Measurements from ENCODE around the gene EIF4B.

Gene EIF4B

DNA sequence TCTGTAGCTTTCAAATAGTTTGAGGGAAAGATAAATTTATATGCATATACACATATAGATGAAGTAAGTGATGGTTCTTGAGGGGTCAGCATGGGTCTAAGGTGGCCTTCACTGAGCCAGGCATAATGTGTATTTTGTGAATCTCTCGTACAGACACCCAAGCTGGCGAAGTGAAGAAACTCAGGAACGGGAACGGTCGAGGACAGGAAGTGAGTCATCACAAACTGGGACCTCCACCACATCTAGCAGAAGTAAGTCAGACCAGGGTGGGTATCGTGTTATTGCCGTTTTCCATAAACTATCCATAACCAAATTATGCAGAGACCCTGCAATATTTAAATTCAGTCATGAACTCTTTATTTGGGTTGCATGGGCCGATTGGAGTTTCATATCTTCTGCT lies 28.2 kb downstream of the EIF4B start:
- DNase-seq (ENCODE audit: insufficient read length, low spot score) (no peak), FAIRE-seq (no peak)
- TF ChIP-seq, protein P1, sequence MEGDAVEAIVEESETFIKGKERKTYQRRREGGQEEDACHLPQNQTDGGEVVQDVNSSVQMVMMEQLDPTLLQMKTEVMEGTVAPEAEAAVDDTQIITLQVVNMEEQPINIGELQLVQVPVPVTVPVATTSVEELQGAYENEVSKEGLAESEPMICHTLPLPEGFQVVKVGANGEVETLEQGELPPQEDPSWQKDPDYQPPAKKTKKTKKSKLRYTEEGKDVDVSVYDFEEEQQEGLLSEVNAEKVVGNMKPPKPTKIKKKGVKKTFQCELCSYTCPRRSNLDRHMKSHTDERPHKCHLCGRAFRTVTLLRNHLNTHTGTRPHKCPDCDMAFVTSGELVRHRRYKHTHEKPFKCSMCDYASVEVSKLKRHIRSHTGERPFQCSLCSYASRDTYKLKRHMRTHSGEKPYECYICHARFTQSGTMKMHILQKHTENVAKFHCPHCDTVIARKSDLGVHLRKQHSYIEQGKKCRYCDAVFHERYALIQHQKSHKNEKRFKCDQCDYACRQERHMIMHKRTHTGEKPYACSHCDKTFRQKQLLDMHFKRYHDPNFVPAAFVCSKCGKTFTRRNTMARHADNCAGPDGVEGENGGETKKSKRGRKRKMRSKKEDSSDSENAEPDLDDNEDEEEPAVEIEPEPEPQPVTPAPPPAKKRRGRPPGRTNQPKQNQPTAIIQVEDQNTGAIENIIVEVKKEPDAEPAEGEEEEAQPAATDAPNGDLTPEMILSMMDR (IDR thresholded peaks at IDR 0.05; ENCODE audit: insufficient read depth, missing control alignments): no peak

DNA sequence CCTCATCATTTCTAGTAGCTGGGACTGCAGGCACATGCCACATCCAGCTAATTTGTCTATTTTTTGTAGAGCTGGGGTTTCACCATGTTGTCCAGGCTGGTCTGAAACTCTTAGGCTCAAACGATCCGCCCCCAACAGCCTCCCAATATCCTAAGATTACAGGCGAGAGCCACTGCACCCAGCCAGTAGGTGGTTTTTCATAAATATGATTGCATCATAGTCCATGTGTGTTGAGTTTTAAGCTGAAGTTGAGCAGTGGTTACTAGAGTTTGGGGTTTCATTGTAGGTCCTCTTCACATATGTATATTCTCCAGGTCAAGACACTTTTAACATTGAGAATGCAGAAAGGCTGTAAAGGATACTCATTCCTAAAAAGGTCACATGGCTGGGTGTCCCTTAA lies 30.5 kb downstream of the EIF4B start:
- TF ChIP-seq, protein P1 (IDR thresholded peaks at IDR 0.05; ENCODE audit: insufficient read depth, missing control alignments): no peak
- no peak for DNase-seq (ENCODE audit: insufficient read length, low spot score)
- no peak for FAIRE-seq

DNA sequence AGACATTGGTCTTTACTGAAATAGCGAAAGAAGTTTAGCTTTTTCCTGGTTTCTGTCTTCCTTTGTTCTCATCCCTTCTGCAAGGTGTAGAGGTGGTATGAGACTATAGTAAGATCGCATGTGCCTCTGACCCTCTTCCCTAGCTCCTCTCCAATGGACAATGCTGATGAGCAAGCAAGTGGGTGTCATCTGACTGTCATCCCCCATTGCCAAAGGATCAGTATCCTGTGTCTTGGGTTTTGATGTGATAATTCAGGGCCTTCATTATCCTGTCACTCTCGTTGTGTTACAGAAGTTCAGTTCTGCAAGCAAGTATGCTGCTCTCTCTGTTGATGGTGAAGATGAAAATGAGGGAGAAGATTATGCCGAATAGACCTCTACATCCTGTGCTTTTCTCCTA lies 33.6 kb downstream of the EIF4B start:
- DNase-seq (ENCODE audit: insufficient read length, low spot score) (no peak), FAIRE-seq (no peak)

DNA sequence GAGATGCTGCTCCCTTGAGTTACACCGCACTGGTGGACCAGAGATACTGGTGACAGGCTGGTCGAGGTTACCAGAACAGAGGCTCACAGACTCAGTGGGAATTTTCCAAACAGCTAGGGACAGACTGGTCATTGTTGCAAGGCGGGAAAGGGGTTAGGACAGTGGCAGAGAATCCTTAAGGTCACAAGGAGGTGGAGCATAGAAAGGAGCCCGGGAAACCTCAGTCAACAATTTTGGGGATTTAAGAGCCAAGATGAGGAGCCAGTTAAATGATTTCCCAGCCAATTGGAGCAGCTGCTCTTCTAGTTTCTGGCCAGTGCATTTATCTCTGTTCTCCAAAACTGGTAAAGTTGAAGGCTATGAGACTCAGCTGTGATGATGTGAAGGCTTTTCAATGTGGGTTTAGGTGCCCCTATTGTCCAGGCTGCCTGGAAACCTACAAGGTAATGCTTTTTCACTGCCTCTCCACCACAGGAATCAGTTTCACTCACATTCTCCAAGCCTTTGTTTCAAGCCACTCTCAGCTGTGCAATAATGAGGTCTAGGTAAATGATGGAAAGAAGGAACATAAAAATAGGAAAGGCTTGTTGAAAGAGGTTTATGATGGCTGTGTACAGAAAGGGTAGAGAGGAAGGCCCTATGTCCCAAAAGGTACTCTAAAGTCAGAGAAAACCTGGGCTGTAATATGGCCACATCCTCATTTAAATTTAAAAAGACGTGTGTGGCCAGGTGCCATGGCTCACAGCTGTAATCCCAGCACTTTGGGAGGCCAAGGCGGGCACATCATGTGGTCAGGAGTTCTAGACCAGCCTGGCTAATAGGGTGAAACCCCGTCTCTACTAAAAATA lies 36.6 kb downstream of the EIF4B start:
- FAIRE-seq (no peak), DNase-seq (ENCODE audit: insufficient read length, low spot score) (no peak)
- TF ChIP-seq, protein P1 (IDR thresholded peaks at IDR 0.05; ENCODE audit: insufficient read depth, missing control alignments): no peak

More for the DNA sequence above, 33.6 kb downstream of the EIF4B start:
- TF ChIP-seq, protein P1 (IDR thresholded peaks at IDR 0.05; ENCODE audit: insufficient read depth, missing control alignments): no peak

DNA sequence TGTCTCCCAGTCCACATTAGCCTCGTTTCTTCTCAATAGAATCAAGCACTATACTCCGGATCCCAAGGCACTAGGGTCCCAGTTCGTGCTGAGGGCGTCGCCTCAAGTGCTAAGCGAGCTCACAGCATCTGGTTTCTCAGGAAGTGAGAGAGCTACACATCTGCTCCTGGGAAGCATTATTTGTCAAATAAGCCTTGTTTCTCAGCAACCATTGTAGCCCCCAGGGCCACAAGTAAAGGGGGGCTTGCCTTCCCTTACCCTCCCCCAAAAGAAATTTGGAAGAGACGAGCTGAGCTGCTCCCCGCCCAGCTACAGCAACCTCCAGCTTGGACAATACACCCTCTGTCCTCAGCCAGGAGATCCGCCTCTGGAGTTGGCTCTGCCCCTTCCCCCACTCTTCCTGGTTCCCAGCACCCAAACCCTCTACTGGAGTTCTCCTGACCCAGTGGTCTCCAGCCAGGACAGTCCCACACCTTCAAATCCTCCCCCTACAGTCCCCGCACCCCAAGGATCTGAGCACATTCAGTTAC lies 37.9 kb downstream of the EIF4B start:
- TF ChIP-seq, protein P1 (IDR thresholded peaks at IDR 0.05; ENCODE audit: insufficient read depth, missing control alignments): no peak
- FAIRE-seq (no peak), DNase-seq (ENCODE audit: insufficient read length, low spot score) (no peak)

DNA sequence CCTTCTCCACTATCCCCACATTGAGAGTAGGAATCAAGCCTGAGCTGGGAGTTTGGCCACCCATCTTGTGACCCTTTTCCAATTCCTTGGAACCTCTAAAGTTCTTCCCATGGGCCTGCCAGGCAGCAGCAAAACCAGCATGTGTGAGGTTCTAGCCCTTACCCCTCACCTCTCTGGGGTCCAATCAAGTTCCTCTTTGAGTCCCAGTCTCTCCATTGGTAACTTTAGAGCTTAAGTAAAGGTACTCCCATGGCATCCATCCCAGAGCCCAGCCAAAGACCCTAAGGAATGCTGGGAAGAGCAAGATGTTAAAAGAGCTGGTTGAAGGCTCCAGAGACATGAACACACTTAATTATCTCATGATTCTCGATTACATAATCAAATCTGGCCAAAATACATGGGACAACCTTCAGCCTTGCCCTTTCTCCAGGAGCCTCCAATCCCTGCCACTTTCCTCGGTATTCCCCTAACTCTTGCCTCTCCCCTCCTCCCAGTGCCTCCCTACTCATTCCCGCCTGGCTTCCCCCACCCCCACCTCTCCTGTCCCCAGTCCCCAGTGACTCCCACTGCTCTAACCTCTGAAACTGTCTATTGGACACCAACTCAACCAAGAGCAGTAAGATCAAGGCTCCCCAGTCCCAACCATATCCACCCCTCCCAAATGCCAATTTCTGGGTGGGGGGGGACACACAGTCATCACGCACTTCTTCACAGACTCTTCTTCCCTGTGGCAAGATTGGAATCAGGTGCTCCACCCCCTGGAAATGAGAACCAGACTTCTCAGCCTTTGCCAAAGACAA lies 38.8 kb downstream of the EIF4B start:
- TF ChIP-seq, protein P1 (IDR thresholded peaks at IDR 0.05; ENCODE audit: insufficient read depth, missing control alignments): no peak
- FAIRE-seq: no peak
- no peak for DNase-seq (ENCODE audit: insufficient read length, low spot score)

Data from D721Med (cell line).